Measurements from ENCODE around the gene ASAH2B.
"Not testable (repeated sequence)": the region's sequence is repeated elsewhere in the genome, so short reads cannot be mapped to it uniquely, and the experiment has no call there.

The ASAH2B gene

GRCh38 chr10:50723812-50724211, 15.9 kb upstream of the ASAH2B start:
- H3K9me2 ChIP-seq (replicated peaks; ENCODE audit: insufficient read depth, low read length); H2AFZ ChIP-seq (ENCODE audit: low read depth, low read length, severe bottlenecking); H3K9me3 ChIP-seq (ENCODE audit: insufficient read depth, low read length); H3K4me2 ChIP-seq (ENCODE audit: low read depth, low read length, poor library complexity, severe bottlenecking); H3K9ac ChIP-seq (ENCODE audit: low read length); H3F3A ChIP-seq (ENCODE audit: insufficient read depth); H3K79me2 ChIP-seq (ENCODE audit: insufficient read depth, low read length); H4K20me1 ChIP-seq (ENCODE audit: low read depth, low read length); H3K4me3 ChIP-seq (ENCODE audit: insufficient read depth, low read length, poor library complexity, severe bottlenecking); H3K27me3 ChIP-seq (ENCODE audit: low read length); H3K27ac ChIP-seq (ENCODE audit: low read depth, low read length); H3K36me3 ChIP-seq (ENCODE audit: low read length): not testable (repeated sequence)

DNA sequence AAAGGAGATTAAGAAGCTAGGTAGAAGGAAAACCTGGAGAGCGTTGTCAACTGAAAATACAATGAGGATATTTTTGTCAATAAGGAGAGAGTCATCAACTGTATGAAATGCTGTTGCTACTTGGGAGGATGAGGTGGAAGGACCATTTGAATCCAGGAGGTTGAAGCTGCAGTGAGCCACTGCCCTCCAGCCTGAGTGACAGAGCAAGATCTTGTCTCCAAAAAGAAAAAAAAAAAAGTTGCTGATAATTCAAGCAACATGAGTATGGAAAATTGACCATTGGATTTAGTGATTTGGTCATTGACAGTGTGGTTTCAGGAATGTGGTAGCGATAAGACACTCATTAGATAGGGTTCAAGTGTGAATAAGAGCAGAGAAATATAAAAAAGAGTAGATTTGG, 11.6 kb upstream of the ASAH2B start:
- not testable (repeated sequence) for H3K9ac ChIP-seq (ENCODE audit: low read length); H3K9me2 ChIP-seq (replicated peaks; ENCODE audit: insufficient read depth, low read length); H3K9me3 ChIP-seq (ENCODE audit: insufficient read depth, low read length); H3K36me3 ChIP-seq (ENCODE audit: low read length); H3K27ac ChIP-seq (ENCODE audit: low read depth, low read length); H3F3A ChIP-seq (ENCODE audit: insufficient read depth); H4K20me1 ChIP-seq (ENCODE audit: low read depth, low read length); H3K4me3 ChIP-seq (ENCODE audit: insufficient read depth, low read length, poor library complexity, severe bottlenecking); H3K79me2 ChIP-seq (ENCODE audit: insufficient read depth, low read length); H3K27me3 ChIP-seq (ENCODE audit: low read length); H2AFZ ChIP-seq (ENCODE audit: low read depth, low read length, severe bottlenecking); H3K4me2 ChIP-seq (ENCODE audit: low read depth, low read length, poor library complexity, severe bottlenecking)

- Histone ChIP-seq H3K9ac (ENCODE audit: low read length) (peak overlapping the region; percentile 47), H3K4me3 (ENCODE audit: insufficient read depth, low read length, poor library complexity, severe bottlenecking) (peak overlapping the region; percentile 47), H2AFZ (ENCODE audit: low read depth, low read length, severe bottlenecking) (peak overlapping the region; percentile 76), H3K4me2 (ENCODE audit: low read depth, low read length, poor library complexity, severe bottlenecking) (peak overlapping the region; percentile 43)
- H3K9me2 ChIP-seq (replicated peaks; ENCODE audit: insufficient read depth, low read length); H3K27me3 ChIP-seq (ENCODE audit: low read length); H3K9me3 ChIP-seq (ENCODE audit: insufficient read depth, low read length); H4K20me1 ChIP-seq (ENCODE audit: low read depth, low read length); H3K27ac ChIP-seq (ENCODE audit: low read depth, low read length); H3K36me3 ChIP-seq (ENCODE audit: low read length); H3K79me2 ChIP-seq (ENCODE audit: insufficient read depth, low read length); H3F3A ChIP-seq (ENCODE audit: insufficient read depth): not testable (repeated sequence)
Measured at GRCh38 chr10:50738987-50739617, 634 bp upstream of the ASAH2B start.

- H3K4me3 ChIP-seq (ENCODE audit: insufficient read depth, low read length, poor library complexity, severe bottlenecking), result peak overlapping the region; percentile 47
- H3K27ac ChIP-seq (ENCODE audit: low read depth, low read length), result no peak overlapping the region
- peak overlapping the region; percentile 43 for H3K4me2 ChIP-seq (ENCODE audit: low read depth, low read length, poor library complexity, severe bottlenecking)
Measured at GRCh38 chr10:50740293-50740648, 535 bp downstream of the ASAH2B start.

DNA sequence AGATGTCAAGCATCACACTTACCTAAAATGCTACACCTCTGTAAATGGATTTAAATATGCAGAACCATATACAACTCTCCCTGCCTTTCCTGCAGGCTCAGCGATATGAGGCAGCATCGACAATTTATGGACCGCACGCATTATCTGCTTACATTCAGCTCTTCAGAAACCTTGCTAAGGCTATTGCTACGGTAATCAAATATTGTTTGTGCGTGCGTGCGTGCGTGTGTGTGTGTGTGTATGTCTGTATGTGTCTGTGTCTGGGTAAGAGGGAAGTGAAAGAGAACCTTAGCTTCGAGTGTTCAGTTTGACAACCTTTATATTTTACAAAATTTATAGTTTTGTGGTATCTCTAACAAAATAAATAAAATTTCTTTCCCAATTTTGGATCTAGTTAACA, 3.1 kb downstream of the ASAH2B start:
- H3K27ac ChIP-seq (ENCODE audit: low read depth, low read length); H3K79me2 ChIP-seq (ENCODE audit: insufficient read depth, low read length); H3K9me2 ChIP-seq (replicated peaks; ENCODE audit: insufficient read depth, low read length); H3K4me3 ChIP-seq (ENCODE audit: insufficient read depth, low read length, poor library complexity, severe bottlenecking); H3K9me3 ChIP-seq (ENCODE audit: insufficient read depth, low read length); H3K27me3 ChIP-seq (ENCODE audit: low read length); H3K4me2 ChIP-seq (ENCODE audit: low read depth, low read length, poor library complexity, severe bottlenecking); H3F3A ChIP-seq (ENCODE audit: insufficient read depth); H2AFZ ChIP-seq (ENCODE audit: low read depth, low read length, severe bottlenecking); H3K36me3 ChIP-seq (ENCODE audit: low read length); H3K9ac ChIP-seq (ENCODE audit: low read length); H4K20me1 ChIP-seq (ENCODE audit: low read depth, low read length): not testable (repeated sequence)

More at GRCh38 chr10:50740293-50740648, 535 bp downstream of the ASAH2B start:
- no peak for TF ChIP-seq CTCF (IDR thresholded peaks at IDR 0.05; ENCODE audit: insufficient read depth, low read length, poor library complexity, severe bottlenecking)
- no peak for TF ChIP-seq EZH2phosphoT487 (conservative IDR thresholded peaks at IDR 0.05; ENCODE audit: low read length)
- Histone ChIP-seq H3F3A (ENCODE audit: insufficient read depth) (no peaks in the 10 kb centered on the region), H4K20me1 (ENCODE audit: low read depth, low read length) (no peaks in the 10 kb centered on the region), H3K9ac (ENCODE audit: low read length) (peak overlapping the region; percentile 47), H3K27me3 (ENCODE audit: low read length) (no peaks in the 10 kb centered on the region), H2AFZ (ENCODE audit: low read depth, low read length, severe bottlenecking) (peak overlapping the region; percentile 76), H3K36me3 (ENCODE audit: low read length) (no peaks in the 10 kb centered on the region), H3K9me2 (replicated peaks; ENCODE audit: insufficient read depth, low read length) (no peaks in the 10 kb centered on the region), H3K9me3 (ENCODE audit: insufficient read depth, low read length) (no peaks in the 10 kb centered on the region), H3K79me2 (ENCODE audit: insufficient read depth, low read length) (no peaks in the 10 kb centered on the region)

DNA sequence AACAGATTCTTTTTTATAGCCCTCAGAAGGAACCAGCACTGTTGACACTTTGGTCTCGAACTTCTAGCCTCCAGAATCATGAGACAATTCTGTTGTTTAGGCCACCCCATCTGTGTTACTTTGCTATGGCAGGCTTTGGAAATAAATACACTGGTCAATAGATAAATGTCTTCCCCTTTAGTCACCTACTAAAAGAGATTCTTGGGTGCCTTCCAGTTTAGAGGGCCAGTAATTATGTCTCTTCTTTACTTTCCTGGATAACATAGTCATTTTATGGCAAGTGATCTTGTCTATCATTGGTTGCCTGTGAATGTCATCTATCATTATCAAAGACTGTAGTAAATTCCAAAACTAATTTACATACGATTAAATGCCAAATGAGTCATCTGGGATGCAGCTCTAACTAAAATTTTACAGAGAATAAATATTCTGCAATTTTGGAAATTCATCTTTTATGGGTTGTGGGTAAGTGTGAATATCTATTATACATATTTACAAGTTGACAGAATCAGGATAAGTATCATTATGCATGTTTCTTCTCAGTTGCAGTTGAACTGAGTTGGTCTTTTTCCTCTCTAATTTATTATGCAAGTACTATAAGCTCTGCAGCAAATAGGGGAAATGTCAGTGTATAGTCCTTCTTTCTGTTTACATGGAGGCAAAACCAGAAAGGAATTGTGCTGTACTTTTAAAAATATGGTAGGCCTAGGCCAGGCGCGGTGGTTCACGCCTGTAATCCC, 27.2 kb downstream of the ASAH2B start:
- not testable (repeated sequence) for H3K9me2 ChIP-seq (replicated peaks; ENCODE audit: insufficient read depth, low read length); H4K20me1 ChIP-seq (ENCODE audit: low read depth, low read length); H2AFZ ChIP-seq (ENCODE audit: low read depth, low read length, severe bottlenecking); H3K4me3 ChIP-seq (ENCODE audit: insufficient read depth, low read length, poor library complexity, severe bottlenecking); H3K4me2 ChIP-seq (ENCODE audit: low read depth, low read length, poor library complexity, severe bottlenecking); H3K79me2 ChIP-seq (ENCODE audit: insufficient read depth, low read length); H3F3A ChIP-seq (ENCODE audit: insufficient read depth); H3K27me3 ChIP-seq (ENCODE audit: low read length); H3K27ac ChIP-seq (ENCODE audit: low read depth, low read length); H3K9me3 ChIP-seq (ENCODE audit: insufficient read depth, low read length); H3K9ac ChIP-seq (ENCODE audit: low read length); H3K36me3 ChIP-seq (ENCODE audit: low read length)

GRCh38 chr10:50772042-50772441, 32.3 kb downstream of the ASAH2B start:
- H3K27me3 ChIP-seq (ENCODE audit: low read length); H2AFZ ChIP-seq (ENCODE audit: low read depth, low read length, severe bottlenecking); H3K4me3 ChIP-seq (ENCODE audit: insufficient read depth, low read length, poor library complexity, severe bottlenecking); H3K4me2 ChIP-seq (ENCODE audit: low read depth, low read length, poor library complexity, severe bottlenecking); H3K9ac ChIP-seq (ENCODE audit: low read length); H3K9me2 ChIP-seq (replicated peaks; ENCODE audit: insufficient read depth, low read length); H3K27ac ChIP-seq (ENCODE audit: low read depth, low read length); H3F3A ChIP-seq (ENCODE audit: insufficient read depth); H3K9me3 ChIP-seq (ENCODE audit: insufficient read depth, low read length); H3K79me2 ChIP-seq (ENCODE audit: insufficient read depth, low read length); H4K20me1 ChIP-seq (ENCODE audit: low read depth, low read length); H3K36me3 ChIP-seq (ENCODE audit: low read length): not testable (repeated sequence)

Data from SU-DHL-6 (cell line).